ENCODE data around the gene MBOAT2.
"Not testable (repeated sequence)": the region's sequence is repeated elsewhere in the genome, so short reads cannot be mapped to it uniquely, and the experiment has no call there.

MBOAT2 gene

GRCh38 chr2:8939486-8940114, 63.9 kb downstream of the MBOAT2 start:
- no peak for DNase-seq

GRCh38 chr2:8938384-8938783, 65.1 kb downstream of the MBOAT2 start:
- no peak for DNase-seq

GRCh38 chr2:8935982-8936381, 67.5 kb downstream of the MBOAT2 start:
- DNase-seq: no peak

DNA sequence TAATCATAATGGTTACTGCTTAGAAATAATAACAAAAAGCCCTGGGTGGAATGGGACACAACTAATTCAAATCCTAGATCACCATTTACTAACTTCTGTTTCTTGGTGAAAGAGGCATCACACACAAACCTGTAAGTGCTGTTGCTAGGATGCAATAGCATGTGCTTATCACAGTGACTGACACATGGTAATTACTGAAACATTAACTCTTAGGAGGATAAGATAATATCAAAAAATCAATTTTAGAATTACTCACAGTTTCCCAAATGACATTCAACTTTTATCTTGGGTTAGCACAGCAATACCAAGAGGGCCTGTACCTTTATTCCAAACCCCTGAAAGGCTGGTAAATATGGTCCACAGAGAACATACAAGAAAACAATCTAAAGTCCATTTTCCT, 69.1 kb downstream of the MBOAT2 start:
- DNase-seq: no peak

DNA sequence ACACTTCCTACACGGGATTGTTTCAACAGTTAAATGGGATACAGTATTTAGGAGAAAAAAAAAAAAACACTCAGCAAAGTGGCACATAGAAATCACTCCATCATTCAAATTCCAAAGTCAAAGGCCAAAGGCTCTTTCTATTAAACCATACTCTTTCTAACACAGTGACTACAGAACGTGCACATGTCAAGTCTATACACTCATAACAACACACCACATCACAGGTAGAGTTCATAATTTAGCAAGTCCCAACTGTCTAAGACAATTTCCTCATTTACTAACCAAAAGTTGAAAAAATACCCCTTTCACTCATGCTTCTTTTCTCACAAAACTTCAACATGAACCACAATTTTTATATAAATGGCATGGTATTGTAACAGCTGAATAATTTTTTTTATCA, 70.8 kb downstream of the MBOAT2 start:
- no peak for DNase-seq

GRCh38 chr2:8930185-8930584, 73.3 kb downstream of the MBOAT2 start:
- DNase-seq: not testable (repeated sequence)

GRCh38 chr2:8929128-8929527, 74.4 kb downstream of the MBOAT2 start:
- no peak for DNase-seq

GRCh38 chr2:8927510-8928455, 75.7 kb downstream of the MBOAT2 start:
- DNase-seq: no peak

DNA sequence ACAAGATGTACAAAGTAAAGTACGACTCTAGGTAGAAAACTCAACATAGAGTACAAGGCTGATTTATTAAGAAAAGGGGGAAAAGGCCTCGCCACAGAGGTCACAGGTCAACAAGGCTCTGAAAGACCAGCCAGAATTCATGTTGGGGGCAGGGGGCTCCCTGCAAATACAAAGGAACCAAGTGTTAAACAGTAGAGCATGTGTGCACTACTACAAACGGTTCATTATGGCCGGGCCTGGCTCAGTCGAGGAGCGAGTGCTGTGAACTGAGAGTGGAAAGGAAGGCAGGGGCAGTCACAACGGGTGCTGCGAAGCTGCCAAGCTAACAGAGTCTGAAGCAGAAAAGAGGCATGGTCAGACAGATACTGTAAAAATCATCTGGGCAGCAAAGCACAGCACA, 77.1 kb downstream of the MBOAT2 start:
- DNase-seq: no peak

GRCh38 chr2:8925411-8925810, 78.1 kb downstream of the MBOAT2 start:
- no peak for DNase-seq

- DNase-seq: no peak
Measured at GRCh38 chr2:8923183-8923582, 80.3 kb downstream of the MBOAT2 start.

- DNase-seq: no peak
Measured at GRCh38 chr2:8922431-8922830, 81.1 kb downstream of the MBOAT2 start.

- DNase-seq: no peak
Measured at GRCh38 chr2:8918412-8918811, 85.1 kb downstream of the MBOAT2 start.

DNA sequence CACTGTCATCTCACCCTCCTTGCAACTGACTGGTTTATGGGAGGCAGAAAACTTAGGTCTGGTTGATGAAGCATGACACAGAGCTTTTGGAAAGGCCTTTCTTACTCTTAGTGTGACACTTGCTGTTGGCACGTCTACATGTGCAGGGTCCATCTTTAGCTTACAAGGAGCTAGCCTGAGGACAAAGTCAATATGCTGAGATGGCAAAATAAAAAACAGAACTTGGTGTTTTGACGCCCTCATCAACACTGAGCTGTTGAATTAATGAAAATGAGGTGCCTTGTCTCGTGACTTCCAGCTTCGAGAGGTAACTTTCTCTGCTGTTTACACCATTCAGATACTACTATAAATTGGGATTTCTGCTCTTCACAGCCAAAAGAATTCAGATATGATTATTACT, 87.5 kb downstream of the MBOAT2 start:
- DNase-seq: no peak

DNA sequence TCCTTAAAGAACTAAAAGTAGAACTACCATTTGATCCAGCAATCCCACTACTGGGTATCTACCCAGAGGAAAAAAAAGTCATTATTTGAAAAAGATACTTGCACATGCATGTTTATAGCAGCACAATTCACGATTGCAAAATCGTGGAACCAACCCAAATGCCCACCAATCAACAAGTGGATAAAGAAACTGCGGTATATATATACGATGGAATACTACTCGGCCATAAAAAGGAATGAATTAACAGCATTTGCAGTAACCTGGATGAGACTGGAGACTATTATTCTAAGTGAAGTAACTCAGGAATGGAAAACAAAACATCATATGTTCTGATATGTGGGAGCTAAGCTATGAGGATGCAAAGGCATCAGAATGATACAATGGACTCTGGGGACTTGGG, 89.7 kb downstream of the MBOAT2 start:
- not testable (repeated sequence) for DNase-seq

DNA sequence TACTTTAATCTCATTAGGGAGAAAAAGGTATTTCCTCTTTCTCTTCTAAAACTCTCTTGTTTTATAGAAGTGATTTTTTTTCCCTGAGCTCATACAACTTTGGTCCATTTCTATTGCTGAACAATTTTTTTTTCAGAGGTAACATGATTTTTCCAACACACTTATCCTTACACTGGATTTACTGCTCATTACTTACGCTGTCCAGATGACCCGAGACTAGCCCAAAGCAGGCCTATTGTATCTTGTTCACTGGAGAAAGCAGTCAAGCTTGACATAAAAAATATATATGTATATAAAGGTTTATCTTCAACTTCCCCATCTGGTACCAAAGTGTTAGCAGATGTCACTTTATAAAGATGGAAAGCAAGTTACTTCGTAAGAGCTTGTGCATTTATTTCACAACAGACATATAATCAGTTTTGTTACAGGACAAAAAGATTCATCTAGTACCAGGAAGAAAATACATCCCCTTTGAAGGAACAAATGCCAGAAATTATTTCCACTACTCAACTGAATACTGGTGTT, 95.7 kb downstream of the MBOAT2 start:
- no peak for DNase-seq

DNA sequence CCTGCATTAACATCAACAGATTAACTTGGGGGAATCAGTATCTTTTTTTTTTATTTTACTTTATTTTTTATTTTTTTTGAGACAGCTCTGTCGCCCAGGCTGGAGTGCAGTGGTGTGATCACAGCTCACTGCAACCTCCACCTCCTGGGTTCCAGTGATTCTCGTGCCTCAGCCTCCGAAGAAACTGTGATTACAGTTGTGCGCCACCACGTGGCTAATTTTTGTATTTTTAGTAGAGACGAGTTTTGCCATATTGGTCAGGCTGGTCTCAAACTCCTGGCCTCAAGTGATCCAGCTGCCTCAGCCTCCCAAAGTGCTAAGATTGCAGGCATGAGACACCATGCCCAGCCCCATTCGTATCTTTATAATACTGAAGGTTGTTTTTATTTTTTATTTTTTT, 99.6 kb downstream of the MBOAT2 start:
- DNase-seq: not testable (repeated sequence)

- not testable (repeated sequence) for DNase-seq
Measured at GRCh38 chr2:8902757-8903156, 100.7 kb downstream of the MBOAT2 start.

DNA sequence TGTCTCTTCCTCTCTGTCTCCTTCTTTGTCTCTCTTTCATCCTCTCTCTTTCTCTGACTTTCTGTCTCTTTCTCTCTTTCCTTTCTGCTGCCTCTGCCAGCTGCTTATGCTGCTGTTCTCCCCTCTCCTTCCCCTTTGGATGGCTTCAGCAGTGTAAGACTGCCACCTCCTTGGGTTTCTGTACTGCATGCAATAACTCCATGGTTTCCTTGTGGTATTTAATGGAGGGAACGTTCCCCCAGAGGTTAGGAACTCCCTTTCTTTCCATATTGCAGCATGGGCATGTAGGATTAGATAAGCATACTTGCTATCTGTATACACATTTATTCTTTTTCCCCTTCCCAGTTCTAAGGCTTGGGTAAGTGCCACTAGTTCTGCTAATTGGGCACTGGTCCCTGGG, 106.3 kb downstream of the MBOAT2 start:
- not testable (repeated sequence) for DNase-seq

- not testable (repeated sequence) for DNase-seq
Measured at GRCh38 chr2:8896671-8897070, 106.8 kb downstream of the MBOAT2 start.

DNA sequence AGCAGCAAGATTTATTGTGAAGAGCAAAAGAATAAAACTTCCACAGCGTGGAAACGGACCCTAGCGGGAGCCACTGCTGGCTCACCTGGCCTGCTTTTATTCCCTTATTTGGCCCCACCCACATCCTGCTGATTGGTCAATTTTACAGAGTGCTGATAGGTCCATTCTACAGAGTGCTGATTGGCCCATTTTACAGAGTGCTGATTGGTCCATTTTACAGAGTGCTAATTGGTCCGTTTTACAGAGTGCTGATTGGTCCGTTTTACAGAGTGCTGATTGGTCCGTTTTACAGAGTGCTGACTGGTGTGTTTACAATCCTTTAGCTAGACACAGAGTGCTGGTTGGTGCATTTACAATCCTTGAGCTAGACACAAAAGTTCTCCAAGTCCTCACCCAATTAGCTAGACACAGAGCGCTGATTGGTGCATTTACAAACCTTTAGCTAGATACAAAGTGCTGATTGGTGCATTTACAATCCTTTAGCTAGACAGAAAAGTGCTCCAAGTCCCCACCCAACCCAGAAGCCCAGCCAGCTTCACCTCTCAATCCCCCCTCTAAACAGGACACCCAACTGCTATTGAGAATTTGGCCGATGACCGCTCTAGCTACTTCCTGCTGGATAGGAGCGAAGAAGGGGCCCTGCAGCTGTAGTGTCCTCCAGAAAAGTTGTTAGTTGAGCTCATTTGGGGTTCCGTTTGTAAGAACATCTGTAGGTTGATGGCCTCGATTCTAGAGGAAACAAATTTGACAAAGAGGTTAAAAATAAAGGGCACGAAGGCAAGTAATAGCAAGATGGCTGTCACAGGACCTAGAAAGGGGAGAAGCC, 108.2 kb downstream of the MBOAT2 start:
- not testable (repeated sequence) for DNase-seq

DNA sequence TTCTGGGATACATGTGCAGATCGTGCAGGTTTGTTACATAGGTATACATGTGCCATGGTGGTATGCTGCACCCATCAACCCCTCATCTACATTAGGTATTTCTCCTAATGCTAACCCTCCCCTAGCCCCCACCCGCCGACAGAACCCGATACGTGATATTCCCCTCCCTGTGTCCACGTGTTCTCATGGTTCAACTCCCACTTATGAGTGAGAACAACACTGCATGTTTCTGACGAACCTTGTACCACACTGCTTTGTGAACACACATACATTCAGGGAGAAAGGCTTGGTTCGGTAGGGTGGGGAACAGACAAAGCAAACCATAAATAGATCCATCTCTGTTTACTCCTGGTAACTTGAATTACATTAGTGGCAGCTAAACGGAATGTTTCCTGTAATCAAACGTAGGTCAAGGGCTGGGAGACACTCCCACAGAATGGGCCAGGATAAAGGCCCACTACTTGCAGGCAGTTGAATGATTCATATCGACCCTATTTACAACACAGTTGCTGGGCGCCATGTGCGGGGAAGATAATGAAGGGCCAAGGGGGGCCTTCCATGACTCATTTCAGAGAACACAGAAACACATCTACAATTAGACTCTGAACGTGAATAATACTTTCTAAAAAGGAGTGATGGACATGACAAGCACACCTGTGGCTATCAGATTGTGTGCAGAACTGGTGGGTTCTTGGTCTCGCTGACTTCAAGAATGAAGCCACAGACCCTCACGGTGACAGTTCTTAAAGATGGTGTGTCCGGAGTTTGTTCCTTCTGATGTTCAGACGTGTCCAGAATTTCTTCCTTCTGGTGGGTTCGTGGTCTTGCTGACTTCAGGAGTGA, 109.3 kb downstream of the MBOAT2 start:
- no peak for DNase-seq

Data from NCI-H1092 treated with DMSO at 0.1 percent for 48 hours (cell line).